Measurements from ENCODE around the gene SAG.
A peak's percentile ranks its signal among the peaks of the same experiment; 100 is the strongest.

The SAG gene

GRCh38 chr2:233273120-233273519, 34.5 kb upstream of the SAG start:
- TF ChIP-seq CTCF (conservative IDR thresholded peaks at IDR 0.05; ENCODE audit: low read depth, low read length): no peak
- no peak overlapping the region for H3K4me3 ChIP-seq (ENCODE audit: low read depth, low read length)
- DNase-seq (ENCODE audit: low read depth): no peak

- DNase-seq (ENCODE audit: low read depth): no peak
- no peak for TF ChIP-seq CTCF (conservative IDR thresholded peaks at IDR 0.05; ENCODE audit: low read depth, low read length)
These were observed 32.4 kb upstream of the SAG start for GRCh38 chr2:233275223-233275622.

GRCh38 chr2:233278921-233279320, 28.7 kb upstream of the SAG start:
- DNase-seq (ENCODE audit: low read depth): no peak
- TF ChIP-seq CTCF (conservative IDR thresholded peaks at IDR 0.05; ENCODE audit: low read depth, low read length): no peak
- no peak overlapping the region for H3K4me3 ChIP-seq (ENCODE audit: low read depth, low read length)

More at GRCh38 chr2:233275223-233275622, 32.4 kb upstream of the SAG start:
- H3K4me3 ChIP-seq (ENCODE audit: low read depth, low read length): no peak overlapping the region

GRCh38 chr2:233280114-233280693, 27.4 kb upstream of the SAG start:
- H3K4me3 ChIP-seq (ENCODE audit: low read depth, low read length): no peak overlapping the region
- no peak for DNase-seq (ENCODE audit: low read depth)
- TF ChIP-seq CTCF (conservative IDR thresholded peaks at IDR 0.05; ENCODE audit: low read depth, low read length): no peak

- DNase-seq (ENCODE audit: low read depth): no peak
- TF ChIP-seq CTCF (conservative IDR thresholded peaks at IDR 0.05; ENCODE audit: low read depth, low read length): no peak
- H3K4me3 ChIP-seq (ENCODE audit: low read depth, low read length): no peak overlapping the region
These were observed 26.1 kb upstream of the SAG start for GRCh38 chr2:233281553-233281952.

- no peak overlapping the region for H3K4me3 ChIP-seq (ENCODE audit: low read depth, low read length)
- TF ChIP-seq CTCF (conservative IDR thresholded peaks at IDR 0.05; ENCODE audit: low read depth, low read length): no peak
- DNase-seq (ENCODE audit: low read depth): no peak
These were observed 25.5 kb upstream of the SAG start for GRCh38 chr2:233281992-233282603.

GRCh38 chr2:233285921-233286320, 21.7 kb upstream of the SAG start:
- no peak for TF ChIP-seq CTCF (conservative IDR thresholded peaks at IDR 0.05; ENCODE audit: low read depth, low read length)
- peak; percentile 57 for DNase-seq (ENCODE audit: low read depth)
- no peak overlapping the region for H3K4me3 ChIP-seq (ENCODE audit: low read depth, low read length)

Measured in choroid plexus epithelial cell (primary cell).